ENCODE data around the gene CENPB.

GRCh38 chr20:3743251-3743650 is 43.3 kb downstream of the CENPB start:
- TF ChIP-seq CTCF (IDR thresholded peaks at IDR 0.05) (no peak), POLR2A (IDR thresholded peaks at IDR 0.05) (no peak)
